Epithelial cell of esophagus (primary cell): ENCODE data around the gene MICOS13.

Experiments
- DNase-seq: peaks from one replicate; pipeline ENCODE4 v3.0.0; 2010; ENCODE audit warnings: low read depth
- H3K4me3 ChIP-seq: 2 replicates; pipeline ENCODE4 v1.5.1; 2011; ENCODE audit warnings: mild to moderate bottlenecking, low read length, control low read depth
- CTCF ChIP-seq: IDR thresholded peaks from 2 replicates; pipeline ENCODE4 v1.5.1; 2011; ENCODE audit warnings: low read depth, mild to moderate bottlenecking, low read length, control low read depth, inconsistent platforms; ENCODE audit not compliant: insufficient read depth; ENCODE audit errors: missing control alignments

The MICOS13 gene

GRCh38 chr19:5684694-5685430 is 4.5 kb upstream of the MICOS13 start:
- TF ChIP-seq CTCF: no peak
- H3K4me3 ChIP-seq: no peak overlapping the region
- no peak for DNase-seq

GRCh38 chr19:5683177-5683886 is 3.0 kb upstream of the MICOS13 start:
- no peak overlapping the region for H3K4me3 ChIP-seq
- no peak for TF ChIP-seq CTCF
- peak; percentile 44 for DNase-seq

GRCh38 chr19:5682107-5682482 is 1.8 kb upstream of the MICOS13 start:
- DNase-seq: no peak
- no peak for TF ChIP-seq CTCF
- no peak overlapping the region for H3K4me3 ChIP-seq

- DNase-seq: no peak
- TF ChIP-seq CTCF: no peak
- peak overlapping the region; percentile 98 for H3K4me3 ChIP-seq
Measured at GRCh38 chr19:5681391-5682106, 1.2 kb upstream of the MICOS13 start.

- H3K4me3 ChIP-seq: peak overlapping the region; percentile 98
- no peak for DNase-seq
- no peak for TF ChIP-seq CTCF
Measured at GRCh38 chr19:5680084-5680436, 256 bp downstream of the MICOS13 start.

- H3K4me3 ChIP-seq: peak overlapping the region; percentile 98
- no peak for DNase-seq
- TF ChIP-seq CTCF: no peak
Measured at GRCh38 chr19:5679289-5680083, 830 bp downstream of the MICOS13 start.
